ENCODE measurements around the gene HSP90AB1.

DNA sequence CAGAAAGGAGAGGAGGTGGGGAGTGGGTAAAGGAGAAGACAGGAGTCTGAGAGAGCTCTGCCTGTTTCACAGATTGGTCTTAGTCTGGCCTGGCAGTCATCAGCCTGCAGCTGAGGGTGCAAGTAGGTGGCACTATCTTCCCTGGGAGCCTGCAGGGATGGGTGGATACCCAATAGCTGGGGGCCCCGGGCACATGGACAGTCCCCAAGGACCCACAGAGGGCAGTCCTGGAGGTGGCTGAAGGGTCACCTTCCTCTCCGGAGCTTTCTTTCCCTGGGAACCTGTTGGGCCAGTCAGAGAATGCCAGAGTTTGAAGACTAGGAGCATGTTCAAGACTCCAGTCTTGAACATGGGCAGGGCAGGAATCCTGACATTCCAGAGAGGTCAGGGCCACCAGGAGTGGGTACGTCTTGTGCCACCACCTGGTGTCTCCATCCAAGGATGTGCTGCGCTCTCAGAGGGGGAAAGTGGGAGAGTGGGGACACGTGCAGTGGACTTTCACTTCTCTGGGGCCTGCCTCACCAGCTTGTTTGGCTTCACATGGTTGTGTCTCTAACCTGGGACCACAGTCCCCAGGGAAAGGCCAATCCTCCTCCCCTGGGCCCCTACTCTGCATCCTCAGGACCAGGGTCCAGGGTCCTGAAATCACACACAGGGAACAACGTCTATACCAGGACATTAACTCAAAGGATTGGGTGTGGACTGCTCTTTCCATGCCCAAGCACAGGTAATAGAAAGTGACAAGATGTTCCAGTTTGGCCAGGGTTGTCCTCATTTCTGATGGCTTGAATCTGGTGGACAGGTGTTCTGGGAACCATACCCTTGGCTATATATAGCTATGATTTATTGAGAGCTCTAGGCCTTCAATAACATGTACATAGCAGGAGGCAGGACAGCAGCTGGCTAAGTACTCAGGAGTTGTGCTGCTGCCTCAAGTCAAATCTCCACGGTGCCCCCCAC, 48.2 kb downstream of the HSP90AB1 start:
- no peak for TF ChIP-seq CTCF (IDR thresholded peaks at IDR 0.05; ENCODE audit: insufficient read depth, low read length)
- no peak for TF ChIP-seq REST (IDR thresholded peaks at IDR 0.05; ENCODE audit: insufficient replicate concordance, low read depth)
- TF ChIP-seq POLR2AphosphoS5 (IDR thresholded peaks at IDR 0.05; ENCODE audit: low read depth): no peak
- no peak for TF ChIP-seq GABPA (IDR thresholded peaks at IDR 0.05; ENCODE audit: low read depth)
